ENCODE data around the gene TMC3. TPM values are rescaled to one million over a fixed set of nuclear protein-coding genes. Genes with fewer than 3 reads are reported as not detected.

The TMC3 gene
- total and polyA plus RNA-seq, 7 donors: 0.25 to 0.82 (median 0.68) TPM; not detected in 2

GRCh38 chr15:81303244-81304225, 70.5 kb downstream of the TMC3 start:
- no peak for DNase-seq
- intact Hi-C loops (cut with DNase I): no loop called here
- no peaks in the 10 kb centered on the region for H3K9me3 ChIP-seq
- H3K36me3 ChIP-seq: peaks cover 0 to 4% (median under 1%) of the 10 kb centered on the region in 4 donors
- no peaks in the 10 kb centered on the region for H3K27me3 ChIP-seq
- TF ChIP-seq EP300 (IDR thresholded peaks at IDR 0.05) (no peak), CTCF (IDR thresholded peaks at IDR 0.05) (no peak), POLR2AphosphoS5 (IDR thresholded peaks at IDR 0.05) (no peak), POLR2A (IDR thresholded peaks at IDR 0.05) (no peak)
- H3K4me3 ChIP-seq: no peak overlapping the region
- H3K27ac ChIP-seq: peak overlapping the region; percentile 27 to 54 (median 49)
- 64 to 81% methylated on average over 9 of the region's 9 CpGs for WGBS, 2 donors
- peaks cover 0 to 8% (median 4%) of the 10 kb centered on the region in 4 donors for H3K4me1 ChIP-seq

- Histone ChIP-seq H3K4me1 (peaks cover 0 to 8% (median 4%) of the 10 kb centered on the region in 4 donors), H3K9me3 (no peaks in the 10 kb centered on the region), H3K27ac (peak overlapping the region in 2 of 4 donors; percentile 46 to 54), H3K4me3 (no peak overlapping the region), H3K27me3 (no peaks in the 10 kb centered on the region), H3K36me3 (peaks cover 0 to 4% (median 0%) of the 10 kb centered on the region in 4 donors)
- WGBS, 2 donors: 55 to 84% methylated on average over 6 of the region's 6 CpGs
- TF ChIP-seq CTCF (IDR thresholded peaks at IDR 0.05): no peak
- no peak for TF ChIP-seq POLR2AphosphoS5 (IDR thresholded peaks at IDR 0.05)
- TF ChIP-seq EP300 (IDR thresholded peaks at IDR 0.05): no peak
- TF ChIP-seq POLR2A (IDR thresholded peaks at IDR 0.05): no peak
- no peak for DNase-seq
- intact Hi-C loops (cut with DNase I): no loop called here
Measured at GRCh38 chr15:81302701-81303109, 71.3 kb downstream of the TMC3 start.

GRCh38 chr15:81301815-81302399, 72.1 kb downstream of the TMC3 start:
- DNase-seq: no peak
- TF ChIP-seq POLR2AphosphoS5 (IDR thresholded peaks at IDR 0.05) (peak in 1 of 4 donors; percentile 28), POLR2A (IDR thresholded peaks at IDR 0.05) (no peak)
- WGBS, 2 donors: 62 to 82% methylated on average over 5 of the region's 5 CpGs
- peaks cover 0 to 13% (median 4%) of the 10 kb centered on the region in 4 donors for H3K4me1 ChIP-seq
- no peaks in the 10 kb centered on the region for H3K9me3 ChIP-seq
- intact Hi-C loops (cut with DNase I): no loop called here
- H3K36me3 ChIP-seq: peaks cover 0 to 4% (median 0%) of the 10 kb centered on the region in 4 donors
- H3K27me3 ChIP-seq: no peaks in the 10 kb centered on the region
- H3K27ac ChIP-seq: peak overlapping the region in 3 of 4 donors; percentile 23 to 46 (median 42)
- H3K4me3 ChIP-seq: no peak overlapping the region

GRCh38 chr15:81301385-81301784, 72.6 kb downstream of the TMC3 start:
- no peak overlapping the region for H3K27ac ChIP-seq

More at GRCh38 chr15:81301385-81301784, 72.6 kb downstream of the TMC3 start:
- WGBS, 2 donors: 66 to 91% methylated on average over 4 of the region's 4 CpGs
- H3K36me3 ChIP-seq: peaks cover 0 to 4% (median 0%) of the 10 kb centered on the region in 4 donors
- H3K4me1 ChIP-seq: peaks cover 0 to 13% (median 4%) of the 10 kb centered on the region in 4 donors
- H3K27me3 ChIP-seq: no peaks in the 10 kb centered on the region
- no peak overlapping the region for H3K4me3 ChIP-seq
- TF ChIP-seq POLR2AphosphoS5 (IDR thresholded peaks at IDR 0.05) (no peak), CTCF (IDR thresholded peaks at IDR 0.05) (no peak), EP300 (IDR thresholded peaks at IDR 0.05) (no peak), POLR2A (IDR thresholded peaks at IDR 0.05) (no peak)
- H3K9me3 ChIP-seq: no peaks in the 10 kb centered on the region
- intact Hi-C loops (cut with DNase I): no loop called here
- DNase-seq: no peak

Data from sigmoid colon (tissue), 7 donors.